Activated CD4-positive, alpha-beta T cell treated with anti-CD3 and anti-CD28 coated beads for 36 hours (primary cell): Measurements from ENCODE around the gene GRIN2A. TPM values are rescaled to one million over a fixed set of nuclear protein-coding genes. Genes with fewer than 3 reads are reported as not detected.

ENCODE experiments used
- ATAC-seq: fragments of 200-7000 bp; cut with Tn5 transposase; one replicate; pipeline ENCODE4 v1.10.0; 2021; ENCODE audit warnings: mild to moderate bottlenecking, moderate library complexity
- CTCF ChIA-PET: fragments of 350-600 bp; sonication (Branson Sonifier 250); formaldehyde crosslinking; loops from one replicate; lab custom pipeline; 2021; ENCODE audit warnings: antibody characterized with exemption; lab: Charles Lee
- POLR2A ChIA-PET: fragments of 350-600 bp; sonication (Branson Sonifier 250); formaldehyde crosslinking; loops from one replicate; lab custom pipeline; 2021; ENCODE audit warnings: antibody characterized with exemption, inconsistent platforms; lab: Charles Lee
- DNase-seq: peaks from one replicate; pipeline ENCODE4 v3.0.0-alpha.2; 2020
- H3K27ac Mint-ChIP-seq: one replicate; pipeline ENCODE4 v1.8.0; 2021; ENCODE audit warnings: mixed read lengths
- H3K27me3 Mint-ChIP-seq: one replicate; pipeline ENCODE4 v1.8.0; 2021; ENCODE audit warnings: mixed read lengths
- H3K36me3 Mint-ChIP-seq: one replicate; pipeline ENCODE4 v1.8.0; 2021; ENCODE audit warnings: low read depth, mixed read lengths
- H3K4me1 Mint-ChIP-seq: one replicate; pipeline ENCODE4 v1.8.0; 2021; ENCODE audit warnings: mixed read lengths
- H3K4me3 Mint-ChIP-seq: one replicate; pipeline ENCODE4 v1.8.0; 2021; ENCODE audit warnings: mild to moderate bottlenecking, moderate library complexity, mixed read lengths
- H3K9me3 Mint-ChIP-seq: one replicate; pipeline ENCODE4 v1.8.0; 2021; ENCODE audit warnings: low read depth, mixed read lengths
- intact Hi-C, 2 experiments: fragments of 100-400 bp; cut with DNase I in 1 of 2; cut with micrococcal nuclease in 1 of 2; formaldehyde crosslinking; loops; one replicate each; pipeline versions ENCODE4 v1.14.2 to v1.15.1; 2022 to 2024; cut with DNase I, micrococcal nuclease
- total RNA-seq, 2 experiments: library from RNA; stranded (reverse); gene quantifications; one replicate each; pipeline ENCODE4 v1.2.3, GENCODE V29; 2021

Gene GRIN2A
- total RNA-seq, 2 experiments from 2014 or later = not detected

- H3K9me3 Mint-ChIP-seq = peaks cover 3% of the 10 kb centered on the region
- ATAC-seq = no peak
- no peaks in the 10 kb centered on the region for H3K36me3 Mint-ChIP-seq
- intact Hi-C loops = no loop called here
- H3K27ac Mint-ChIP-seq = no peak overlapping the region
- H3K27me3 Mint-ChIP-seq = peaks cover 2% of the 10 kb centered on the region
- CTCF ChIA-PET = no interaction called here
- POLR2A ChIA-PET = no interaction called here
- no peak for DNase-seq
- H3K4me1 Mint-ChIP-seq = no peaks in the 10 kb centered on the region
- no peak overlapping the region for H3K4me3 Mint-ChIP-seq
Observed at GRCh38 chr16:9934723-9935508, 247.3 kb downstream of the GRIN2A start.

GRCh38 chr16:9932919-9933653 is 249.1 kb downstream of the GRIN2A start:
- H3K4me3 Mint-ChIP-seq = no peak overlapping the region
- CTCF ChIA-PET = no interaction called here
- no peaks in the 10 kb centered on the region for H3K4me1 Mint-ChIP-seq
- H3K27ac Mint-ChIP-seq = no peak overlapping the region
- intact Hi-C loops = no loop called here
- peaks cover 6% of the 10 kb centered on the region for H3K27me3 Mint-ChIP-seq
- H3K36me3 Mint-ChIP-seq = no peaks in the 10 kb centered on the region
- DNase-seq (no peak), ATAC-seq (no peak)
- H3K9me3 Mint-ChIP-seq = no peaks in the 10 kb centered on the region
- POLR2A ChIA-PET = no interaction called here

GRCh38 chr16:9932000-9932399 is 250.2 kb downstream of the GRIN2A start:
- Mint-ChIP-seq H3K4me1 (no peaks in the 10 kb centered on the region), H3K27ac (no peak overlapping the region), H3K4me3 (no peak overlapping the region), H3K27me3 (peaks cover 6% of the 10 kb centered on the region), H3K36me3 (no peaks in the 10 kb centered on the region), H3K9me3 (no peaks in the 10 kb centered on the region)
- ChIA-PET POLR2A (no interaction called here), CTCF (no interaction called here)
- intact Hi-C loops = loop anchor here in 1 of 2 experiments (2.0 kb wide), 1 partner anchor 21 kb away; no protein-coding TSS in a partner anchor
- no peak for DNase-seq
- ATAC-seq = no peak

- H3K36me3 Mint-ChIP-seq = no peaks in the 10 kb centered on the region
- ATAC-seq (no peak), DNase-seq (no peak)
- peaks cover 6% of the 10 kb centered on the region for H3K27me3 Mint-ChIP-seq
- H3K9me3 Mint-ChIP-seq = no peaks in the 10 kb centered on the region
- intact Hi-C loops = loop anchor here in 1 of 2 experiments (2.0 kb wide), 1 partner anchor 19 kb away; no protein-coding TSS in a partner anchor
- no peak overlapping the region for H3K4me3 Mint-ChIP-seq
- H3K4me1 Mint-ChIP-seq = no peaks in the 10 kb centered on the region
- POLR2A ChIA-PET = no interaction called here
- CTCF ChIA-PET = no interaction called here
- no peak overlapping the region for H3K27ac Mint-ChIP-seq
Observed at GRCh38 chr16:9929836-9930235, 252.4 kb downstream of the GRIN2A start.

- no peaks in the 10 kb centered on the region for H3K4me1 Mint-ChIP-seq
- ChIA-PET POLR2A (no interaction called here), CTCF (no interaction called here)
- H3K4me3 Mint-ChIP-seq = no peak overlapping the region
- DNase-seq (no peak), ATAC-seq (no peak)
- H3K27me3 Mint-ChIP-seq = peaks cover 6% of the 10 kb centered on the region
- H3K27ac Mint-ChIP-seq = no peak overlapping the region
- no peaks in the 10 kb centered on the region for H3K9me3 Mint-ChIP-seq
- intact Hi-C loops = no loop called here
- no peaks in the 10 kb centered on the region for H3K36me3 Mint-ChIP-seq
Observed at GRCh38 chr16:9929313-9929712, 252.9 kb downstream of the GRIN2A start.

- CTCF ChIA-PET = no interaction called here
- Mint-ChIP-seq H3K27me3 (no peaks in the 10 kb centered on the region), H3K4me1 (no peaks in the 10 kb centered on the region), H3K27ac (no peak overlapping the region), H3K36me3 (no peaks in the 10 kb centered on the region), H3K9me3 (no peaks in the 10 kb centered on the region), H3K4me3 (no peak overlapping the region)
- no peak for ATAC-seq
- DNase-seq = no peak
- POLR2A ChIA-PET = no interaction called here
- intact Hi-C loops = no loop called here
Observed at GRCh38 chr16:9922441-9922840, 259.8 kb downstream of the GRIN2A start.

GRCh38 chr16:9921997-9922396 is 260.2 kb downstream of the GRIN2A start:
- Mint-ChIP-seq H3K36me3 (no peaks in the 10 kb centered on the region), H3K27me3 (no peaks in the 10 kb centered on the region), H3K4me3 (no peak overlapping the region), H3K4me1 (no peaks in the 10 kb centered on the region), H3K9me3 (no peaks in the 10 kb centered on the region), H3K27ac (no peak overlapping the region)
- ATAC-seq (no peak), DNase-seq (no peak)
- ChIA-PET CTCF (no interaction called here), POLR2A (no interaction called here)
- intact Hi-C loops = no loop called here

- Mint-ChIP-seq H3K27me3 (no peaks in the 10 kb centered on the region), H3K4me3 (no peak overlapping the region), H3K9me3 (peaks cover 2% of the 10 kb centered on the region), H3K36me3 (no peaks in the 10 kb centered on the region), H3K4me1 (no peaks in the 10 kb centered on the region), H3K27ac (no peak overlapping the region)
- no peak for ATAC-seq
- no peak for DNase-seq
- POLR2A ChIA-PET = no interaction called here
- CTCF ChIA-PET = interaction anchor here (1.0 kb wide), 1 partner anchor 11 kb away, joined by 4 read pairs; no protein-coding TSS in a partner anchor
- intact Hi-C loops = no loop called here
Observed at GRCh38 chr16:9919460-9919859, 262.8 kb downstream of the GRIN2A start.

- peaks cover 2% of the 10 kb centered on the region for H3K9me3 Mint-ChIP-seq
- H3K4me1 Mint-ChIP-seq = no peaks in the 10 kb centered on the region
- CTCF ChIA-PET = interaction anchor here (0.5 kb wide), 1 partner anchor 31 kb away, joined by 3 read pairs; no protein-coding TSS in a partner anchor
Observed at GRCh38 chr16:9917691-9918090, 264.5 kb downstream of the GRIN2A start.

GRCh38 chr16:9913604-9914326 is 268.5 kb downstream of the GRIN2A start:
- intact Hi-C loops = no loop called here
- Mint-ChIP-seq H3K4me3 (no peak overlapping the region), H3K27me3 (peaks cover 2% of the 10 kb centered on the region), H3K27ac (no peak overlapping the region), H3K36me3 (no peaks in the 10 kb centered on the region), H3K9me3 (peaks cover 5% of the 10 kb centered on the region), H3K4me1 (no peaks in the 10 kb centered on the region)
- CTCF ChIA-PET = interaction anchor here (0.6 kb wide), 1 partner anchor 17 kb away, joined by 5 read pairs; no protein-coding TSS in a partner anchor
- ATAC-seq = no peak
- DNase-seq = no peak
- POLR2A ChIA-PET = no interaction called here

More at GRCh38 chr16:9917691-9918090, 264.5 kb downstream of the GRIN2A start:
- no peak overlapping the region for H3K4me3 Mint-ChIP-seq
- no peak overlapping the region for H3K27ac Mint-ChIP-seq
- H3K36me3 Mint-ChIP-seq = no peaks in the 10 kb centered on the region
- POLR2A ChIA-PET = no interaction called here
- intact Hi-C loops = no loop called here
- H3K27me3 Mint-ChIP-seq = no peaks in the 10 kb centered on the region
- ATAC-seq (no peak), DNase-seq (no peak)

GRCh38 chr16:9911989-9912388 is 270.2 kb downstream of the GRIN2A start:
- DNase-seq (no peak), ATAC-seq (no peak)
- peaks cover 5% of the 10 kb centered on the region for H3K9me3 Mint-ChIP-seq
- intact Hi-C loops = loop anchor here in 1 of 2 experiments (2.0 kb wide), 1 partner anchor 19 kb away; no protein-coding TSS in a partner anchor
- peaks cover 2% of the 10 kb centered on the region for H3K27me3 Mint-ChIP-seq
- CTCF ChIA-PET = no interaction called here
- H3K4me3 Mint-ChIP-seq = no peak overlapping the region
- H3K27ac Mint-ChIP-seq = no peak overlapping the region
- no peaks in the 10 kb centered on the region for H3K36me3 Mint-ChIP-seq
- POLR2A ChIA-PET = no interaction called here
- no peaks in the 10 kb centered on the region for H3K4me1 Mint-ChIP-seq
